Medulla oblongata (tissue), 1 donor: ENCODE measurements around the gene FAM47C.
"Not testable (repeated sequence)": the region's sequence is repeated elsewhere in the genome, so short reads cannot be mapped to it uniquely, and the experiment has no call there.

ENCODE experiments used
- DNase-seq: peaks from one replicate; pipeline ENCODE4 v3.0.0-alpha.2; 2015; ENCODE audit errors: extremely low spot score

The FAM47C gene

GRCh38 chrX:37008182-37008581 is at the start of gene FAM47C:
Gene FAM47C (plus strand): TSS chrX:37008366. CDS start chrX:37008411, 45 bp downstream.
- not testable (repeated sequence) for DNase-seq

- no peak for DNase-seq
Measured at GRCh38 chrX:36961590-36961989, 46.6 kb upstream of the FAM47C start.

- DNase-seq = no peak
Measured at GRCh38 chrX:36963069-36963808, 44.9 kb upstream of the FAM47C start.

- no peak for DNase-seq
Measured at GRCh38 chrX:36963852-36964251, 44.3 kb upstream of the FAM47C start.

- DNase-seq = no peak
Measured at GRCh38 chrX:36973575-36973974, 34.6 kb upstream of the FAM47C start.

- no peak for DNase-seq
Measured at GRCh38 chrX:36974911-36975310, 33.3 kb upstream of the FAM47C start.

GRCh38 chrX:36978886-36979285 is 29.3 kb upstream of the FAM47C start:
- DNase-seq = no peak

- DNase-seq = no peak
Measured at GRCh38 chrX:36983831-36984230, 24.3 kb upstream of the FAM47C start.

- DNase-seq = not testable (repeated sequence)
Measured at GRCh38 chrX:36985416-36986209, 22.6 kb upstream of the FAM47C start.

GRCh38 chrX:36986231-36986630 is 21.9 kb upstream of the FAM47C start:
- DNase-seq = no peak

GRCh38 chrX:36987212-36987611 is 21.0 kb upstream of the FAM47C start:
- DNase-seq = not testable (repeated sequence)

- no peak for DNase-seq
Measured at GRCh38 chrX:37000140-37000539, 8.0 kb upstream of the FAM47C start.

- DNase-seq = no peak
Measured at GRCh38 chrX:37010496-37010895, 2.3 kb downstream of the FAM47C start.

- DNase-seq = not testable (repeated sequence)
Measured at GRCh38 chrX:37034260-37034659, 26.1 kb downstream of the FAM47C start.

- DNase-seq = not testable (repeated sequence)
Measured at GRCh38 chrX:37036674-37037220, 28.6 kb downstream of the FAM47C start.

GRCh38 chrX:37038814-37039213 is 30.6 kb downstream of the FAM47C start:
- DNase-seq = not testable (repeated sequence)

GRCh38 chrX:37042956-37043885 is 35.1 kb downstream of the FAM47C start:
- DNase-seq = not testable (repeated sequence)

GRCh38 chrX:37047776-37048175 is 39.6 kb downstream of the FAM47C start:
- no peak for DNase-seq

GRCh38 chrX:37057572-37057971 is 49.4 kb downstream of the FAM47C start:
- DNase-seq = not testable (repeated sequence)

- DNase-seq = peak; percentile 34
Measured at GRCh38 chrX:37060999-37061398, 52.8 kb downstream of the FAM47C start.
